IMR-90 (cell line): Measurements from ENCODE around the gene ORC5.

Source experiments
- CTCF ChIP-seq: conservative IDR thresholded peaks from 2 replicates; pipeline ENCODE4 v1.5.1; 2012; ENCODE audit warnings: mild to moderate bottlenecking, low read depth, low read length, improper control_type of control experiment
- MXI1 ChIP-seq: IDR thresholded peaks from 2 replicates; pipeline ENCODE4 v1.6.1; 2012; ENCODE audit warnings: low read depth, mild to moderate bottlenecking, low read length, moderate library complexity, borderline replicate concordance
- POLR2A ChIP-seq: IDR thresholded peaks from 2 replicates; pipeline ENCODE4 v1.6.1; 2012; ENCODE audit warnings: mild to moderate bottlenecking, low read depth, low read length
- RFX5 ChIP-seq: IDR thresholded peaks from 2 replicates; pipeline ENCODE4 v1.8.0; 2012; ENCODE audit warnings: low read depth, mild to moderate bottlenecking, low read length, moderate library complexity
- USF2 ChIP-seq: fragments of 150-350 bp; IDR thresholded peaks from 2 replicates; pipeline ENCODE4 v1.6.1; 2017; ENCODE audit warnings: mild to moderate bottlenecking, antibody characterized with exemption, low read length, low read depth

- TF ChIP-seq CTCF = no peak
- TF ChIP-seq POLR2A = no peak
- no peak for TF ChIP-seq USF2
- no peak for TF ChIP-seq RFX5
- no peak for TF ChIP-seq MXI1
Measured at GRCh38 chr7:104136981-104137380, 70.8 kb downstream of the ORC5 start.
